GM18861 (cell line): ENCODE data around the gene FGFR4.

Experiments used
- ATAC-seq: cut with Tn5 transposase; IDR thresholded peaks from one replicate; pipeline ENCODE4 v1.9.1; 2021; ENCODE audit not compliant: unreplicated experiment

Gene FGFR4

DNA sequence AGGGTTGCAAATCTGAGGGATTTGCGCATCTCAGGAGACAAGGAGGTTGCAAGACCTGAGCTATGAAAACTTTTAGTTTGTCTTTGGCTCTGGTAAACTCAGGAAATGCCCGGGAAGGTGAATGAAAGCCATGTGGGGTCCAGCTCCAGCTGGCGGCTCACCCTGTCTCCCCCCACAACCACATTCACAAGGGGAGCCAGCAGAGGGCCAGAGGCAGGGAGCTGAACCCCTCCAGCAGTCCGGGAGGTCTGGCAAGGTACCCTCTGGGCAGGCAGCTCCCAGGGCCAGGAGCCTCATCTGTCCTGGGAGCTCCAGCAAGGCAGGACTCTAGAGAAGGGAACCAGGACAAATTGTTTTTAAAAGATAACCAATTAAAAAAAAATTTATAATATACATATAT lies 2.5 kb upstream of the FGFR4 start:
- ATAC-seq: no peak

DNA sequence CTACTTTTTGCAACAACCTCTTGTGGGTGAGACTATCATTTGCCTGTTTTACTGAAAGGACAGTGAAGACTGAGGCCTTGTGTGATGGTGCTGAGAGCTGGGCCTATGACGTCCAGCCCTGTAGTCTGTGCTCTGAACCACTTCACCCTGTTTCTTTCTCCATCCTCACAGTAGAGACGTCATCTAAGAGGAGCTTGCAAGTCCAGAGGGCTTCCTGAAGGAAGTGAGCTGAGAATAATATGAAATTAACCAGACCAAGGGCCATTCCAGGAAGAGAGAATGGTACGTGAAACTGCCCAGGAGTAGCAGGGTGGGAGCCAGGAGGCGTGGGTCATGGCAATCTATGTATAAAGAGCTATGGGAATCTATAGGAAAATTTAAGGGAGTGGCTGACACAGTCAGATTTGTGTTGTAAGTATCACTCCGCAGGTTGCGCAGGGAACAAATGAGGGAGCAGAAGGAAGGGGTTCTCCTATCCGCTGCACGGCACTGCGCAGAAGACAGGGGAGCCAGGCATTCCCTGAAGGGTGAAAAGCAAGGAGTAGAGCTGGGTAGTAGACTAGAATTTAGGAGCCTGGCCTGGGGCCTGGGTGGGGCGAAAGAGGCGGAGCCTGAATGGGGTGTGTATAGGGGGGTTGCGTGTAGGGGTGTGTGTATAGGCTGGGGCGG lies 596 bp upstream of the FGFR4 start:
- no peak for ATAC-seq

DNA sequence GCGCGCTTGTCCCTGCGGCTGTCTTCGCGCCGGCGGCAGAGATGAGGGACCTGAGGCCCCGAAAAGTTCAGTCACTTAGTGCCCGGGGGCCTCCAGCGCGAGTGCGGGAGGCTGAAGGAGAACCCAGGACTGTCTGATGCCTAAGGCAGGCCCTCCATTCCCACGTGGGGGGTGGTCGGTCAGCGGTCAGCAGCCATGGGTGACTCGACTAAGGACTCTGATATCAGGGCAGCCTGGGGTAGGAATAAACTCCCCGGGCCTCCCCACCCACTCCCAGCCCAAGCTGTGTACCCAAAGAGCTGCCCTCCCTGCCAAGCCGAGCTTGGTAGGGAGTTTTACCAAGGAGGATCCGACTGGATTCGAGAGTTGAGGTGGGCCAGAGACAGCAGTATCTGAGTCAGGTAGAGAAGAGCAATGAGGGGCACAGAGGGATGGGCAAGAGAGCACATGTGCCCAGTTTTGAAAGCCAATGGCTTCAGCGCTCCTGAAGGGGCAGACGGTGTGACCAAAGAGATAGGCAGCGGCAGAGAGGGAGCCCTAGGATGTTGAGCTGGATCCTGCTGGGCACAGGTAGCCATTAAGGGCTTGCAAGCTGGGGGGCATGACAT lies 787 bp downstream of the FGFR4 start:
- ATAC-seq: no peak

DNA sequence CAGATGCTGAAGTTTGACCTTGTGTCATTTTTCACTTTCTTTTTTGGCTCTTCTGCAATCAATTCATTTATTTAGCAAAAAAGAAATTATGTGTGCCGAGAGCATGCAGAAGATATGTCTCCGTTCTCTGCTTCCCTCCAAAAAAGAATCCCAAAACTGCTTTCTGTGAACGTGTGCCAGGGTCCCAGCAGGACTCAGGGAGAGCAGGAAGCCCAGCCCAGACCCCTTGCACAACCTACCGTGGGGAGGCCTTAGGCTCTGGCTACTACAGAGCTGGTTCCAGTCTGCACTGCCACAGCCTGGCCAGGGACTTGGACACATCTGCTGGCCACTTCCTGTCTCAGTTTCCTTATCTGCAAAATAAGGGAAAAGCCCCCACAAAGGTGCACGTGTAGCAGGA lies 2.4 kb downstream of the FGFR4 start:
- ATAC-seq: no peak

DNA sequence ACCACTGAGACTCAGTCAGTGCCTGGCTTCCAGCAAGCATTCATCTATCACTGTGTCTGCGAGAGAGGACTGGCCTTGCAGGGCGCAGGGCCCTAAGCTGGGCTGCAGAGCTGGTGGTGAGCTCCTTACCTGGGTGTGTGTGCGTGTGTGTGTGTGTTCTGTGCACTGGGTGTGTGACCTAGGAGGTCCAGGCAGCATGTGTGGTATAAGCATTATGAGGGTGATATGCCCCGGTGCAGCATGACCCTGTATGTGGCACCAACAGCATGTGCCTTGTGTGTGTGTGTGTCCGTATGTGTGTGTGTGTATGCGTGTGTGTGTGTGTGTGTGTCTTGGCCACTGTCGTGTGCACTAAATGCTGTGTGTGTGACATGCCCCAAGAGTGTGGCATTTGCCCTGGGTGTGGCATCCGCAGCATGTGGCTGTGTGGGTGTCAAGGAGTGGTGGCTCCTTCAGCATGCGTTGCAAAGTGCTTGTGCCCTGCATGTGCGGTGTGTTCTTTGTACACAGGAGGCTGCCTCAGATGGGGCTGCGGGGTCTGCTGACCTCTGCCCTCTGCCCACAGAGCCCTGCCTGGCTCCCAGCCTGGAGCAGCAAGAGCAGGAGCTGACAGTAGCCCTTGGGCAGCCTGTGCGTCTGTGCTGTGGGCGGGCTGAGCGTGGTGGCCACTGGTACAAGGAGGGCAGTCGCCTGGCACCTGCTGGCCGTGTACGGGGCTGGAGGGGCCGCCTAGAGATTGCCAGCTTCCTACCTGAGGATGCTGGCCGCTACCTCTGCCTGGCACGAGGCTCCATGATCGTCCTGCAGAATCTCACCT lies 3.3 kb downstream of the FGFR4 start:
- no peak for ATAC-seq

DNA sequence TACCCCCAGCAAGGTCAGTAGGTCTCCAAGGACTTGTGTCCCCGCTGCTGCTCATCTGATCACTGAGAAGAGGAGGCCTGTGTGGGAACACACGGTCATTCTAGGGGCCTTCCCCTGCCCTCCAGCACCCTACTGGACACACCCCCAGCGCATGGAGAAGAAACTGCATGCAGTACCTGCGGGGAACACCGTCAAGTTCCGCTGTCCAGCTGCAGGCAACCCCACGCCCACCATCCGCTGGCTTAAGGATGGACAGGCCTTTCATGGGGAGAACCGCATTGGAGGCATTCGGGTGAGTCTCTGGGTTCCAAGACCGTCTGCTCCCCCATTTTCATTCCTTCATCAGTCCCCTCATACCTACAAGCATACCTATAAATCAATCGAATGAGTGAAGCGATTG lies 4.1 kb downstream of the FGFR4 start:
- no peak for ATAC-seq

DNA sequence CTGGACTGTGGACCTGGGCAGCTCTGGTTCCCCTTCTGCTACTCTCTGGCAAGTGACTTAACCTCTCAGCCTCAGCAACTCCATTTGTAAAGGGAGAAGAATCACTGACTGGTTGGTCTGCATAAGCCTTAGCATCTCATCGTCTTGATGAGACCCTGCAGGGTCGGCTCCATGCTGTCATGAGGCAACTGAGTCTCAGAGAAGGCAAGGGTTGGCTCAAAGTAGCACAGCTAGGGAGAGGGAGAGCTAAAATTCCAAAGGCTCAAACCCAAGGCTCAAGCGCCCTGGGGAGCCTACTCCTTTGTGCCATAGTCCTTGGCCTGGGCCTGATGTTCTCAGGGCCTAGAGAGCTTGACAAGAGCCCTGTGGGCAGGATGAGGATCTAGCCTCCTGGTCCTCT lies 4.5 kb downstream of the FGFR4 start:
- ATAC-seq: no peak

DNA sequence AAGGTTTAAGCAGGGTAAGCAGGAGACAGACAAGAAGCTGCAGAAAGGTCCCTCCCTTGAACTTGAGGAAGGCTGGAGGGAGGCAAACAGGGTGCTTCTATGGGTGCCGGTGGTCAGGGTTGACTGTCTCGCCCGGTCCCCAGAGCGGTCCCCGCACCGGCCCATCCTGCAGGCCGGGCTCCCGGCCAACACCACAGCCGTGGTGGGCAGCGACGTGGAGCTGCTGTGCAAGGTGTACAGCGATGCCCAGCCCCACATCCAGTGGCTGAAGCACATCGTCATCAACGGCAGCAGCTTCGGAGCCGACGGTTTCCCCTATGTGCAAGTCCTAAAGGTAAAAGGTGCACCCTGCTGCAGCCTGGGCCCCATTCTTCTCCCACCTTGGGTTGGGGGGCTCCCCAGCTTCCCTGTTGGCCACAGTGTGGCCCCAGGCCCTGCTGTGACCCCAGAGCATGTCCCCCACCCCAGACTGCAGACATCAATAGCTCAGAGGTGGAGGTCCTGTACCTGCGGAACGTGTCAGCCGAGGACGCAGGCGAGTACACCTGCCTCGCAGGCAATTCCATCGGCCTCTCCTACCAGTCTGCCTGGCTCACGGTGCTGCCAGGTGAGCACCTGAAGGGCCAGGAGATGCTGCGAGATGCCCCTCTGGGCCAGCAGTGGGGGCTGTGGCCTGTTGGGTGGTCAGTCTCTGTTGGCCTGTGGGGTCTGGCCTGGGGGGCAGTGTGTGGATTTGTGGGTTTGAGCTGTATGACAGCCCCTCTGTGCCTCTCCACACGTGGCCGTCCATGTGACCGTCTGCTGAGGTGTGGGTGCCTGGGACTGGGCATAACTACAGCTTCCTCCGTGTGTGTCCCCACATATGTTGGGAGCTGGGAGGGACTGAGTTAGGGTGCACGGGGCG lies 5.7 kb downstream of the FGFR4 start:
- no peak for ATAC-seq

DNA sequence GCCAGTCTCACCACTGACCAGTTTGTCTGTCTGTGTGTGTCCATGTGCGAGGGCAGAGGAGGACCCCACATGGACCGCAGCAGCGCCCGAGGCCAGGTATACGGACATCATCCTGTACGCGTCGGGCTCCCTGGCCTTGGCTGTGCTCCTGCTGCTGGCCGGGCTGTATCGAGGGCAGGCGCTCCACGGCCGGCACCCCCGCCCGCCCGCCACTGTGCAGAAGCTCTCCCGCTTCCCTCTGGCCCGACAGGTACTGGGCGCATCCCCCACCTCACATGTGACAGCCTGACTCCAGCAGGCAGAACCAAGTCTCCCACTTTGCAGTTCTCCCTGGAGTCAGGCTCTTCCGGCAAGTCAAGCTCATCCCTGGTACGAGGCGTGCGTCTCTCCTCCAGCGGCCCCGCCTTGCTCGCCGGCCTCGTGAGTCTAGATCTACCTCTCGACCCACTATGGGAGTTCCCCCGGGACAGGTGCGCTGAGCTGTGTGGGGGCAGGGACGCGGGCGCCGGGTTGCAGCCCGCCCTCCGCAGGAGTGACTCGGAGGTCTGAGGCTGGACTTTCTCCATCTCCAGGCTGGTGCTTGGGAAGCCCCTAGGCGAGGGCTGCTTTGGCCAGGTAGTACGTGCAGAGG lies 6.5 kb downstream of the FGFR4 start:
- no peak for ATAC-seq

DNA sequence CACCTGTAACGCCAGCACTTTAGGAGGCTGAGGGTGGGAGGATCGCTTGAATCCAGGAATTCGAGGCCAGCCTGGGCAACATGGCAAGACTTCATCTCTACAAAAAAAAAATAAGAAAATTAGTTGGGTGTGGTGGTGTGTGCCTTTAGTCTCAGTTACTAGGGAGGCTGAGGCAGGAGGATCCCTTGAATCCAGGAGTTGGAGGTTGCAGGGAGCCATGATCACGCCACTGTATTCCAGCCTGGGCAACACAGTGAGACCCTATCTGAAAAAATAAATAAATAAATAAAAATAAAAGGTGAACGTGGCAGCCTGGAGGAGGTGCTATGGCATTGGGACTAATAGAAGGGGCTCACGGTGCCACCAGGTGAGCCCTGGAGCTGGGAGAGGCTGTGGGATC lies 7.1 kb downstream of the FGFR4 start:
- no peak for ATAC-seq

DNA sequence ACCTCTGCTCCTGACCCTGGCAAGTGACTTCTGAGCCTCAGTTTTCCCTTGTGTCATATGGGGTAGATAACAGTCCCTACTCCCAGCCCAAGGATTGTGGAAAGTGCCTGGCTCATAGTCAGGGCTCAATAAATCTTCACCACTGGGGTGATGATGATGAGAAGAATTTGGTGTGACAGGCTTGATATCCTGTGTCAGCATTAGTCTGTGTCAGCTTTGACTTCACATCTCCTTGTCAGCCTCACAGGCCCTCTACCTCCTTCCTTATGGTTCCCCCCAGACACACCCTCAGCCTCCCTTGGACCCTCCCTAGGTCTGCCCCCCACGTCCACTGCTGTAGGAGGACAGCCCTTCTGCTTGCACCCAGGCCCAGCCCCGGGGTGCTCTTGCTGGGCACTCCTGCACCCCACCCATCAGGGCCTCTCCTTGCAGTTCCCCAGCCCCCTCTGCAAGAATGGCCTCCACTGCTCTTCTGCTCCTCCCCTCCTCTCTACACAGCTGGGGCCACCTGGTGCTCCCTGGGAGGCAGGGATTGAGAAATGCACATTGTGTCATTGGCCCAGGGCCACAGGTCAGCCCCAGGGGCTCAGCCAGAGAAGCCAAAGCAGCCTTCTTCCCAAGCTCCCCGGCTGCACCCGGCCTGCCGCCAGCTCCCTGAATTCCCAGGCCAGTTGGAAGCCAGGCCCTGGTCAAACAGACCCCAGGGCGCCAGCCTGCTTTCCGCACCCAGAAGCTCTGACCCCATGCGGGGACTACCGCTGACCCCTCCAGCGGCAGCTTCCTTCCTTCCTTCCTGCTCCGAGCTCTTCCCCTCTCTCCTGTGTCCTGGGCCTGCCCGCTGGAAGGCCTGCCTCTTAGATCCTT lies 7.7 kb downstream of the FGFR4 start:
- no peak for ATAC-seq

DNA sequence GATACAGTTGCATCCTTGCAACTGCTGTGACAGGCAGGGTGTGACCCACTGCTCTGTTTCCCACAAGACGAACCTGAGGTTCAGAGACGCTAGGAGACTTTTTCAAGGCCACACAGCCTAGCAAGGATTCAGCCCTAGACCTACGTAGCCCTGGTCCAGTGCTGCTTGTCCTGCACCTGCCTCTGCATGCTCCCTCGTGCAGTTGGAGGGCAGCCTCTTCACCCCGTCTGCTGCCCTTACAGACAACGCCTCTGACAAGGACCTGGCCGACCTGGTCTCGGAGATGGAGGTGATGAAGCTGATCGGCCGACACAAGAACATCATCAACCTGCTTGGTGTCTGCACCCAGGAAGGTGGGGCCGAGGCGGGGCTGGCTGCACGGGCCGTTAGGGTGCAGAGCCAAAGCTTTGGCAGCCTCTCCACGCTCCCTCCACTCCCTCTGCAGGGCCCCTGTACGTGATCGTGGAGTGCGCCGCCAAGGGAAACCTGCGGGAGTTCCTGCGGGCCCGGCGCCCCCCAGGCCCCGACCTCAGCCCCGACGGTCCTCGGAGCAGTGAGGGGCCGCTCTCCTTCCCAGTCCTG lies 8.5 kb downstream of the FGFR4 start:
- no peak for ATAC-seq

DNA sequence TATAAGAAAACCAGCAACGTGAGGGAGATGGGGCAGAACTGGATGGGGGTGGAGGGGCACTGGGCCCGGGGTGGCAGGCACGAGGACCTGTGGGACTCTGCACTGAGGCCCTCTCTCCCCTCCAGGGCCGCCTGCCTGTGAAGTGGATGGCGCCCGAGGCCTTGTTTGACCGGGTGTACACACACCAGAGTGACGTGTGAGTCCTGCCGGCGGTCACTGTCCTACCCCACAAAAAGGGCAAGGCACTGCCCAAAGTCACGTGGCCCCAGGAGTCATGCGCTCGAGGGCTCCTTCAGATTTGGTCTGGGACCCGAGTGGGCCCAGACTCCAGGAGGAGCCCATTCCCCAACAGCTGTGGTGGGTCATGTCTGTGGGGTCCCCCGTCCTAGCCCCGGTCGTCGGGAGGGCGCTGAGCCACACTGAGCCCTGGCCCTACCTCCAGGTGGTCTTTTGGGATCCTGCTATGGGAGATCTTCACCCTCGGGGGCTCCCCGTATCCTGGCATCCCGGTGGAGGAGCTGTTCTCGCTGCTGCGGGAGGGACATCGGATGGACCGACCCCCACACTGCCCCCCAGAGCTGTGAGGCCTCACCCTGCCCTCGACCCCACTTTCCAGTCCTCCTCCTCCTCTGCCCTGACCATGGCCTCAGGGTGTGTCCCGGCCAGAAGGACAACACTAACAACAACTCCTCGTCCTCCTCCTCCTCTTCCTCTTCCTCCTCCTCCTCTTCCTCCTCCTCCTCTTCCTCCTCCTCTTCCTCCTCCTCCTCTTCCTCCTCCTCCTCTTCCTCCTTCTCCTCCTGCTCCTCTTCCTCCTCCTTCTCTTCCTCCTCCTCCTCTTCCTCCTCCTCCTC lies 9.7 kb downstream of the FGFR4 start:
- ATAC-seq: no peak

DNA sequence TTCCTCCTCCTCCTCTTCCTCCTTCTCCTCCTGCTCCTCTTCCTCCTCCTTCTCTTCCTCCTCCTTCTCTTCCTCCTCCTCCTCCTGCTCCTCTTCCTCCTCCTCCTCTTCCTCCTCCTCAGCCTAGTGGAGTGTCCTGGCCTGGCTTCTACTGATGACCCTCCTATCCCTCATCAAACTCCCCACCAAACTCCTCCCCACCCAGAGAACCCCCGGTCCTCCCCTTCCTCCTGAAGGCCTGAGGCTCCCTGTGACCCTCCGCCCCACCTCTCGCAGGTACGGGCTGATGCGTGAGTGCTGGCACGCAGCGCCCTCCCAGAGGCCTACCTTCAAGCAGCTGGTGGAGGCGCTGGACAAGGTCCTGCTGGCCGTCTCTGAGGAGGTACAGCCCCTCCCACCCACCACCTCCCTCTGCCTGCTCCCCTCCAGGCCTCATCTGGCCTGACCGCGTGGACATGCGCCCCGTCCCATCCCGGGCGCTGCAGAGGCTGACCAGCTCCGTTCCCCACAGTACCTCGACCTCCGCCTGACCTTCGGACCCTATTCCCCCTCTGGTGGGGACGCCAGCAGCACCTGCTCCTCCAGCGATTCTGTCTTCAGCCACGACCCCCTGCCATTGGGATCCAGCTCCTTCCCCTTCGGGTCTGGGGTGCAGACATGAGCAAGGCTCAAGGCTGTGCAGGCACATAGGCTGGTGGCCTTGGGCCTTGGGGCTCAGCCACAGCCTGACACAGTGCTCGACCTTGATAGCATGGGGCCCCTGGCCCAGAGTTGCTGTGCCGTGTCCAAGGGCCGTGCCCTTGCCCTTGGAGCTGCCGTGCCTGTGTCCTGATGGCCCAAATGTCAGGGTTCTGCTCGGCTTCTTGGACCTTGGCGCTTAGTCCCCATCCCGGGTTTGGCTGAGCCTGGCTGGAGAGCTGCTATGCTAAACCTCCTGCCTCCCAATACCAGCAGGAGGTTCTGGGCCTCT lies 10.6 kb downstream of the FGFR4 start:
- ATAC-seq: no peak

DNA sequence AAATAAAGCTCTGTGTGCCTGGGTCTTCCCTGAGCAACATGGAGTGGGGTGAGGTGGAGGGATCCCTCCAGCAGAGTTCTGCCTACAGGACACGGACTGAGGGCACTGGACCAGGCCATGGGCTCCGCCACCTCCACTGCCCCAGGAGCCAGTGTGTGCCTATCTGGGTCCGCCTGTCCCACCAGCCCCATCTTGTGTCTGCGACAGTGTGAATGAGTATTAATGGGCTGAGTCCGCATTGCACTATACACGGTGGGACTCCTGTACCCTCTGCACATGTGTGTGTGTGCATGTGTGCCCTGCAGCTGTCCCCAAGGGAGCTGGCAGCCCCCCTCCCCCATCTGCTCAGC lies 11.4 kb downstream of the FGFR4 start:
- no peak for ATAC-seq

DNA sequence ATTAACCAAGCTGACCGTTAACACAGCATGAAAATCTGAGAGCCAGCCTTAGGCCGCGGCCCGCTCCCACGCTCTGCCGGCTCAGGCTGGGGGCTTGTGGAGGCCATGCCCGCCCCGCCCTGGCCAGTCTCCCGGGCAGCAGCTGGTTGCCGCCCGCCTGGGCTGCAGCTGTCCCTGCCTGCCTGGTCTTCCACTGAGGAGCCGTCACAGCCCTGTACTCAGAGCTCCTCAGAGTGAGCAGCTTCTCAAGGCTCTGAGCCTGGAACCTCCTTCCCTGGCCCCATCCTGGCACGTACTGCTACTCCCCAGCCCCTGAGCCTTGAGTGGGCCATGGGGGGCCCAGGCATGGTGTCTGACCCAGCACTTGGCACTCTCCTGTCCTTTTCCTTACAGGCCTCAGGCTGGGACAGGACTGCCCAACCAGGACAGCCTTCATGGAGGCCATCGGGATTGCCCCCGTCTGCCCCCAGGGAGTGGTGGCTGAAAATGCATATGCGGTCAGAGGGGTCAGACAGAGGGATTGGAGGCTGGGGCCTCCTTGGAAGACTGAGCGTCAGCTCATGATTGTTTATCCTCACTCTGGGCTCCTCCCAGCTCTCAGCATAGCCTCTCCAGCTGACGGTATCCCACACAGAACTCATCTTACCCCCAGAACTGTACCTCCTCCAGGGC lies 11.9 kb downstream of the FGFR4 start:
- no peak for ATAC-seq
